Myocyte (in vitro differentiated cells): ENCODE measurements around the gene CCDC126. TPM values are rescaled to one million over a fixed set of nuclear protein-coding genes. Genes with fewer than 3 reads are reported as not detected.
A peak's percentile ranks its signal among the peaks of the same experiment; 100 is the strongest.
"Not testable (repeated sequence)": the region's sequence is repeated elsewhere in the genome, so short reads cannot be mapped to it uniquely, and the experiment has no call there.

Experiments used
- DNase-seq: peaks from one replicate; pipeline ENCODE4 v3.0.0-alpha.2; 2012; ENCODE audit warnings: low read depth
- polyA plus RNA-seq: library from polyadenylated mRNA; unstranded; fragments of >200 nt; gene quantifications from one replicate; pipeline ENCODE4 v1.2.1, GENCODE V29; 2012; ENCODE audit warnings: missing spikeins
- total RNA-seq: library from RNA; depleted of rRNA; stranded (reverse); fragments of >200 nt; gene quantifications from 2 replicates; pipeline ENCODE4 v1.2.3, GENCODE V29; 2014

Gene CCDC126, protein sequence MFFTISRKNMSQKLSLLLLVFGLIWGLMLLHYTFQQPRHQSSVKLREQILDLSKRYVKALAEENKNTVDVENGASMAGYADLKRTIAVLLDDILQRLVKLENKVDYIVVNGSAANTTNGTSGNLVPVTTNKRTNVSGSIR
- 18.3 and 21.4 TPM in 2 replicates for total RNA-seq
- polyA plus RNA-seq: 4.6 TPM

DNA sequence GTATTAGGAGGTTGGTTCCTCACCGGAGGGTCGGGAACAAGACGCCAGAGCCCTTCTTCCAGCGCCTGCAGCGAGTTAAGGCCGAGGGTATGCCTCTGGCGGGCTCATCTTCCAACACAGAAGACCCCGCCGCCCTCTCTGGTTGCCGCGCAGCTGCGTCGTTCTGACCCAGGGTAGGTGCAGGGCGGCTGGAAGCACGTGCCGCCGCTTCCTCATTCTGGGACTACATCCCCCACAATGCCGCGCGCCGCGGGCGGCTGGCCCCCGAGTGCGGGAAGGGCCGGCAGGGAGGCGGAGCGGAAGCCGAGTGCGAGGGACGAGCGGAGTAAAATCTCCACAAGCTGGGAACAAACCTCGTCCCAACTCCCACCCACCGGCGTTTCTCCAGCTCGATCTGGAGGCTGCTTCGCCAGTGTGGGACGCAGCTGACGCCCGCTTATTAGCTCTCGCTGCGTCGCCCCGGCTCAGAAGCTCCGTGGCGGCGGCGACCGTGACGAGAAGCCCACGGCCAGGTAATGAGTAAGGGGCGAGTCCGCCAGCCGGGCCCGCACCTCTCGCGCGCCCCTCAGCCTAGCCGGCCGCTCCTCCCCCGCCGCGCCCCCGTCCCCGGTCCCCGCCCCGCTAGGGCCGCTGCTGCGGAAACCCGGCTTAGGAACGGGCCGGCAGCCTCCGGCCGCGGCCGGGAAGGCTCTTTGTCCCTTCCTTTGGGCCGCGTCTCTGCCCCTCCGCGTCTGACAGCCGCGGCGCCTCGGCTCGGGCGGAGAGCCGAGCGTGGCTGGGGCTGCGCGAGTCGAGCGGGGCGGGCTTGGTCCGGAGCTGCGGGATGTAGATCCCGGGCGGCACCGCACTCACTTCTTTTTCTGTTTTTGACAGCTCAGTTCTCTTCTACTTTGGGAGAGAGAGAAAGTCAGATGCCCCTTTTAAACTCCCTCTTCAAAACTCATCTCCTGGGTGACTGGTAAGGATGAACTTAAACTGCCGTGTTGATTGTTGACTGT is at the start of gene CCDC126:
CCDC126 (plus strand) TSS at position 289 of the 998 bp plus-strand sequence. CDS start 13,934 bp downstream, outside the sequence.
- peak; percentile 96 for DNase-seq

- no peak for DNase-seq
Observed at GRCh38 chr7:23547662-23548061, 49.5 kb upstream of the CCDC126 start.

GRCh38 chr7:23558303-23558702 is 38.9 kb upstream of the CCDC126 start:
- no peak for DNase-seq

DNA sequence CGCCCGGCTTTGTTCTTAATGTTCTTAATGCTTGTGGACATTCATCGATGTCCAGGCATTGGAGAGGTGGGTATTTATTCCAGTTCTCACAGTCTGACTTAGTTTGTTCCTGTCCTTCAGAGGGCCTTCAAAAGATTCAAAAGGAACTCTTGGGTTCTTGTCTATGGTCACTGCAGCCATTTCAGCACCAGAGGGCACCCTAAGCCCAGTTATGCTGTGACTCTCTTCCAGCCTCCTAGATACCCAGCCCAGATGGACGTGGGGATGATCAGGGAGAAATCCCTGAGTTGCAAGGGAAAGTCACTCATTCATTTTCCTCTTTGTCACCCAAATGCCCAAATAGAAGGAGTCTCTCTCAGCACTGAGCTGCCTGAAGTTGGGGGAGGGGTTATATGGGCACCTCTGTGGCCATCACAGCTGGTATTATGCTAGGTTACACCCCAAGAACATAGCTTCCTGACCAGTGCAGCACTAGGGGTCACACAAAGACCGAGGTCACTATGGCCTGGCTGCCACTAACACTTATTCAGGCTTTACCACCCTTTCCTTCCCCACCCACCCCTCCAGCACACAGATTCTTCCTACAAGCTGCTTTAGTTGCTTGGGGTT is 26.5 kb upstream of the CCDC126 start:
- peak; percentile 85 for DNase-seq

DNA sequence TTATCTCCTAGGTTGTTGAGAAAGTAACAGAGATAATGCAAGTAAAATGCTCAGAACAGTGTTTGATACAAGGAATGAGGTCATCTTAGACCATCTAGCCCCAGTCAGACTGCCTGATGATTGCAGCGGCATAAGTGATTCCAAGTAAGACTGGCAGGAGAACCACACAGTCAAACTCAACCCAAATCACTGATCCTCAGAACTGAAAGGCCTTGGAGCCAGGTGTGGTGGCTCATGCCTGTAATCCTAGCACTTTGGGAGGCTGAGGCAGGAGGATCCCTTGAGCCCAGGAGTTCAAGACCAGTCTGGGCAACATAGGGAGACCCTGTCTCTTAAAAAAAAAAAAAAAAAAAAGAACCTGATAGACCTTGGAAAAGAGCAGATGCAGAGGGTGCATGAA is 15.2 kb upstream of the CCDC126 start:
- not testable (repeated sequence) for DNase-seq

- DNase-seq: not testable (repeated sequence)
Observed at GRCh38 chr7:23585304-23585703, 11.9 kb upstream of the CCDC126 start.

DNA sequence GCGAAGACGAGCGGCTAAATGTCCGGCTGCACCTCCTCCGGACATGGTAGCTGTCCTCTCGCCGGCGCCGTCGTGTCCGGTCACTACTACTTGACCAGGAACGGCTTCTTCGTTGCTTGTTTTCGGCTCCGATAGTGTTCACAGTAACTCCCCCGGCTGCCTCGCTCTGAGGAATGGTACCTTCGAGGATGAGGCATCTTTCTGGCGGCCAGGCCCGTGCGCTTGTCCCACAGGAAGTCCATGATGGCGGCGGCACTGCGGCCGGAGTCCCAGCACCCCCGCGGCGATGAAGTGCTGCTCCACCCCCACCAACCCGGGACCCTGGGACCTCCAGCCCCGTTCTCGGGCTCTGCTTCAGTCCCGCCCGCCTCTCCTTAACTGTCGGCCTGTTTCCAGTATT is 11.0 kb upstream of the CCDC126 start:
- DNase-seq: no peak

- no peak for DNase-seq
Observed at GRCh38 chr7:23590529-23590928, 6.7 kb upstream of the CCDC126 start.

DNA sequence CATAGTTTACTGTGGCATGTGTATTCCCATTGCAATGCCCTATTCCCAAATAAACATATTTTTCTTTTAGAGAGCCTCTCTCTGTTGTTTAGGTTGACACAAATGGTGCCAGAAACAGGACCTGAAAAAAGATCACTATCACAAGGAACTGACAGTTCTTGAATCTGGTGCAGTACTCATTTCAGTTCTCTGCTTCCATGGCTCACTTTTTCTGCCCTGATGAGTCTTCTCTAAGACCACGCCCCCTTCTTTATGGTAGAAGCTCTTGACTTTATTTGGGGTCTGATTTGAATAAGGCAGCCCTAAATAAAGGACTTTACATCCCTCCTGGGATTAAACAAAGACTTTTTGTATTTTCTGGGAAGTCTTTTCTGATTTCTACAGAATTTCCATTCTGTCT is 3.5 kb upstream of the CCDC126 start:
- DNase-seq: no peak

DNA sequence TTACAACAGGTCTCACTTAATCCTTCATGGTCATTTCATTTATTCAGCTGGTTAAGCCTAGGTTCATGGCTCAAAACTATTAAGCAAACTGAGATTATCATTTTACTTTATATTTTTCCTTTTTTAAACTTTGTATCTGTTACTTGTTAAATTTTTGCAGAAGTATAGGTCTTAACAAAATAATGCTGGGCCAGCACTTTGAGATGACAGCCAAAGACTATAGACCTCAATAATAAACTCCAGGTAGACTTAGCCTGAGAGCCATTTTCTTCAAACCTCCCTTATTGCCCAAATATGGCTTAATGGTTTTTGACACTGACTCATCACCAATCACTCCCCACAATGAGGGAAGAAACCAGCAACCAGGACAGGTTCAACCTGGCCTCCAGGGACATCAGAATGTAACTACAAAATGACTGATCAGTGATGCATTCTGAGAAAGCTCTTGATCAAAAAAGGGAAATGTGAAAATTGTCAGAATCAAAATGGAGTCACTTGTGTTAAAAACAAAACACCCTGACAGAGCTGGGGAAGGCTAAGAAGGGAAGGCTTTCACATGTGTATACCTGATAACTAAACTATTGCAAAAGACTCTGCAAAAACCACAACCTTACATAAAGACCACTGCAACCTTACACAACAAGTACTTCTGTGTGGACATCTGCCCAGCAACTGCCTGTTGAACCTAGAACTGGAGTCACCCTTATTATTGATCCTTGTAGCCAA is 2.1 kb upstream of the CCDC126 start:
- DNase-seq: no peak

GRCh38 chr7:23598296-23598695 is 1.1 kb downstream of the CCDC126 start:
- DNase-seq: no peak

- DNase-seq: no peak
Observed at GRCh38 chr7:23600236-23600635, 3.1 kb downstream of the CCDC126 start.

- DNase-seq: no peak
Observed at GRCh38 chr7:23603632-23604295, 6.6 kb downstream of the CCDC126 start.

- no peak for DNase-seq
Observed at GRCh38 chr7:23604296-23604640, 7.1 kb downstream of the CCDC126 start.

GRCh38 chr7:23607130-23607529 is 9.9 kb downstream of the CCDC126 start:
- DNase-seq: no peak

GRCh38 chr7:23607866-23608265 is 10.7 kb downstream of the CCDC126 start:
- DNase-seq: no peak

DNA sequence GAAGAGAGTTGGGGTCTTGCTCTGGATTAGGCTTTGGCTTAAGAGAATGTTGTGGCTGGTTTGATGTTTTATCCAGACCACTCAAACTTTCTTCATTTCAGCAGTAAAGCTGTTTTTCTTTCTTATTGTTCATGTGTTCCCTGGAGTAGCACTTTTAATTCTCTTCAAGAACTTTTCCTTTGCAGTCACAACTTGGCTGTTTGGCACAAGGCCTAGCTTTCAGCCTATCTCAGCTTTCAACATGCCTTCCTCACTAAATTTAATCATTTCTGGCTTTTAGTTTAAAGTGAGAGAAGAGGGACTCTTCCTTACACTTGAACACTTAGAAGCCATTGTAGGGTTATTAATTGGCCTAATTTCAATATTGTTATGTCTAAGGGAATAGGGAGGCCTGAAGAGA is 18.1 kb downstream of the CCDC126 start:
- DNase-seq: peak; percentile 37

DNA sequence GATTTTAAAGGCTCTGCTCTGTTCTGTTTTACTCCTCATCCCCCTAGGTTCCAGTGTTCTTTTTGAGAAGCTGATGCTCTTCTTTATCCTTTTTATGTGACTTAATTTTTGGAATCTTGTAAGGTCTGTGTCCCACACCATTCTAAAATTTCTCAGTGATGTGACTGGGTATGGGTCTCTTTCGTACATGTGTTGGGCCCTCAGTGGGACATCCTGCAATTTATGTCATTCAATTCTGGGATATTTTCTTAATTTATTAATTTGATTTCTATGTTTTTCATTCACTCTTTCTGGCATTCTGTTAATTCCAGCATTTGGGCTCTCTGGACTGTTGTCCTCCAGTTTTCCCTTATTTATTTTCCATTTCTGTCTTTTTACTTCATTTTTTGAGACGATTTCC is 19.4 kb downstream of the CCDC126 start:
- DNase-seq: no peak

- no peak for DNase-seq
Observed at GRCh38 chr7:23617482-23617881, 20.3 kb downstream of the CCDC126 start.

DNA sequence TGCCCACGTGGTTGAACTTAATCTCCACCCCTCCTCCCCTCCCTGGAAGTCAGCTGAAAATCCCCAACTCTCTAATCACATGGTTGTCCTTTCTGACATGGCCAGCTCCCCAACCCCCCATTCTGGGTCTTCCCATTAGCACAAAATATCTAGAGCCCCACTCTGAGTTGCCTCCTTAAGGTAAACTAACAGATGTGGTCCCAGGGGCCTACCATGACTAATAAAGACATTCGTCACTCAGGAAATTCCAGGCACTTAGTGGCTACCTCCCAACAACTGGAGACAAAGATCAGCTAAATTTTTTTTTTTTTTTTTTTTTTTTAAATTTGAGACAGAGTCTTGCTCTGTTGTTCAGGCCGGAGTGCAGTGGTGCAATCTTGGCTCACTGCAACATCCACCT is 21.1 kb downstream of the CCDC126 start:
- DNase-seq: no peak

- no peak for DNase-seq
Observed at GRCh38 chr7:23619141-23619540, 22.0 kb downstream of the CCDC126 start.
